GM18909 (cell line): ENCODE measurements around the gene PAPOLA.

ENCODE experiments used
- ATAC-seq: cut with Tn5 transposase; IDR thresholded peaks from one replicate; pipeline ENCODE4 v1.9.1; 2021; ENCODE audit warnings: mild to moderate bottlenecking; ENCODE audit not compliant: unreplicated experiment, poor library complexity

PAPOLA gene

GRCh38 chr14:96614481-96614881, 112.3 kb downstream of the PAPOLA start:
- ATAC-seq = no peak

- no peak for ATAC-seq
Observed at GRCh38 chr14:96616161-96616721, 114.1 kb downstream of the PAPOLA start.
